ENCODE measurements around the gene SLC12A9.
"Not testable (repeated sequence)": the region's sequence is repeated elsewhere in the genome, so short reads cannot be mapped to it uniquely, and the experiment has no call there.

Gene SLC12A9

DNA sequence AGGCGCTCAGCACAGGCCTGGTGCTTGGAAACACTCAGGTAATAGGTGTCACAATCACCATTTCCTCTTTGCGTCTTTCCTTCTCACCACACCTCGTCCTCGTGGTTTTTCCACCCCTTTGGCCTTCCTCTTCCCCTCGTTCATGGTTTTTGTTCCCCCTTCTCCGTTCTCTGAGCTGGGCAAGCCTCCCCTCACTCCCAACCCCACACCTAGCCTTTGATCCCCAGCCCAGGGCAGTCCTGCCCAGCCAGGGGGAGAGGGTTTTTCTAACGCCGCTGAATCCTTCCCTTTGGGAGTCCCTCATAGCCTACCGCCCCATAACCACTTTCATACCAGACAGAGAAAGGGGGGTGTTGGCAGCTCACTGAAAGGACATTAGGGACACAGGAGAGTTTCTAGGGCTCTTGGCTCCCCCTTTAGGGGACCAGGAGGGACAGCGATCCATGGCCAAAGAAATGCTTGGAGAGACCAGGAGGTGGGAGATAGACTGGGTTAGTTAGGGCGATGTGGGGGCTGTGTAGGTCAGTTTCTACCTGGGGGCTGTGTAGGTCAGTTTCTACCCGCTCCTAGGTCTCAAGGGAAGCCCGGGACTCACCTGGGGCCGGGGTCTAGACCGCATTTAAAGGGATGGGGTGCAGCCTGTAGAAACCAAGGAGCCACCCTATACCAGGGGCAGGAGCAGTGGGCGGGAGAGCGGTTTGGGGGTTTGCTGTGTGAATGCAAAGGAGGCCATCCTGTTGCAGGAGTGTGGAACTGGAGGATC lies 26.6 kb upstream of the SLC12A9 start:
- no peak for DNase-seq (ENCODE audit: extremely low read depth in 1 of 2, low read depth in 1 of 2)

DNA sequence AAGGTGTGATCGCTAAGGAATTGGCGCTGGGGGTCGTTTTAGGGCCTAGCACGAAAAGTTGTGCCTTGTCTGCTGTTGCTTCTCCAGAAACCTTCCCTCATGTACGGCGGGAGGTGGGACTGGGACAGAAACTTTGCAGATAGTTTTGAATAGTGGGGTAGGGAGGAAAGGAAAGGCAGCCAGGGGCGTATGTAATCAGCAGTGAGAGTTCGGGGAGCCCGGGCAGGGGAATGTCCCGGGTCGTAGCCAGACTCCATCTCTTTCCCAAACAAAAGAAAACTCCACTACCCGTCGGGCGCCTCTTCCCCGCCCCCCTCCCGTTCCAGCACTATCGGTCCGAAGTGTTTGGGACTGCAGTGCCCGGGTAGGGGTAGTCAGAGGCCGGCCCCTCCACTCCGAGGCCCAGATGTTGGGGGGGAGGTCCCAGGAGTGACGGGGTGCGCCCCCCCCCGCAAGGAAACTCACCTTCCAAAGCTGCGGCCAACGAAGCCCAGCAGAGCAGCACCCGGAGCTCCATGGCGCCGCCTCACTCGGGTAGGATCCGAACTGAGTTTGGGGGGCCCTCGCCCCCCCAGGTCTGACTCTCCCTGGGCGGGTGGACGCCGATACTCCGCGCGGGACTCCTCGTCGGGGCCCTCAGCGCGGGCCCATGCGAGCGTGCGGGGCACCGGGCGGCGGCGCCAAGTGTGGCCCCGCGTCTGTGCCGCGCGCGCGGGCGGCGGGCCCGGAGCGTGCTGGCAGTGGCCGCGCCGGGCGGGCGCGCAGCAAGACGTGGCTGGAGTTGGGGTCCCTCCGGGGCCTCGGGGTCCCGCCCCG lies 25.8 kb upstream of the SLC12A9 start:
- no peak for DNase-seq (ENCODE audit: extremely low read depth in 1 of 2, low read depth in 1 of 2)

DNA sequence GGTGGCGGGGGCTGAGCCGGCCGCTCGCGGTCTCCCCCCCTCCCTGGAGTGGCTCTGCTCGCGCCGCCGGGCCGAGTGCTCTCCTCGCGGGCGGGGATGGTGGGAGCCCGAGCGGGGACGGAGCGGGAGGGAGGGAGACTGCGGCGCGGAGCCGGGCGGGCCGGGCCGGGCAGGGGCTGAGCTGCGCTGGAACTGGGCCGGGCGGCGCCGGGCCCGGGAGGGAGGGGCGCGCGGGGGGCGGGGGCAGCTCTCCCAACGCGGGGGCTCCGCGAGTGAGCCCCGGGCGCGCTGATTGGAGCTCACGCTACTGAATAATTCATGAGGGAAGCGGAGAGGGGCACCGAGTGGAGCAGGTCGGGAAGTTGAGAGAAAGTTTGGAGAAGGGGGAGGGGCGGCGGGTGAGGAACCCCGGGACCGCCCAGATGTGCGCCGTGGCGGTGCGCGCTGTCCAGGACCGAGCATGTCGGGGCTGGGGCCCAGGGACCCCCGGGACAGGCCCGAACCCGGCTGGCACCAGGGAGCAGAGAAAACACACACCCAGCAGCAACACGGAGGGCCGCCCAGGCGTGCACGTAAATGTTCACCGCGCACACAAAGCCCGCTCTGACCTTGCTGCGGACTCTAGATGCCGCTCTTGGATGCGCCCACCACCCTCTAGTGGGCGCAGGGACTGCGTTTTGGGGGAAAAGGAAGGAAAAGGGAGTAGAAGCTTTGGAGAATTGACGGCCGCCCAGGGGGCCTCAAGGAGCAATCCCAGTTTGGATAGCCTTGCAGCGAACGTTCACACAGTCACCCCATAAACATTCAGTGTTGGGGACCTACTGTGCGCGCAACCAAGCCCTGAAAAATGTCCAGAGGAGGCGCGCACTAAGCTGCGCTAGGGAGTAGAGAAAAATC lies 24.9 kb upstream of the SLC12A9 start, which contains the start of gene EPHB4:
Gene EPHB4, minus strand, starts transcription at position 194 of the 897 bp plus-strand sequence. CDS start 493 bp downstream, outside the sequence.
- DNase-seq (ENCODE audit: extremely low read depth in 1 of 2, low read depth in 1 of 2), result no peak

GRCh38 chr7:100829150-100829716 lies 23.3 kb upstream of the SLC12A9 start:
- no peak for DNase-seq (ENCODE audit: extremely low read depth in 1 of 2, low read depth in 1 of 2)

GRCh38 chr7:100830396-100830795 lies 22.1 kb upstream of the SLC12A9 start:
- no peak for DNase-seq (ENCODE audit: extremely low read depth in 1 of 2, low read depth in 1 of 2)

DNA sequence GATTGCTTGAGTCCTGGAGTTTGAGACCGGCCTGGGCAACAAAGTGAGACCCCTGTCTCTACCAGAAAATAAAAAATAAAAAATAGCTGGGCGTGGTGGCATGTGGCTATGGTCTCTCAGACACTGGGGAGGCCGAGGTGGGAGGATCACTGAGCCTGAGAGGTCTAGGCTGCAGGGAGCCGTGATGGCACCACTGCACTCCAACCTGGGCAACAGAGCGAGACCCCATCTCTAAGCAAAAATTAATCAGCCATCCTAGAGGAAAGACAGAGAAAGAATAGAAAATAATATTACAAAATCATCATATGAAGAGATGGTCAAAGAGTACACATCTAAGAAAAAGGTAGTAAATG lies 20.3 kb upstream of the SLC12A9 start:
- no peak for DNase-seq (ENCODE audit: extremely low read depth in 1 of 2, low read depth in 1 of 2)

DNA sequence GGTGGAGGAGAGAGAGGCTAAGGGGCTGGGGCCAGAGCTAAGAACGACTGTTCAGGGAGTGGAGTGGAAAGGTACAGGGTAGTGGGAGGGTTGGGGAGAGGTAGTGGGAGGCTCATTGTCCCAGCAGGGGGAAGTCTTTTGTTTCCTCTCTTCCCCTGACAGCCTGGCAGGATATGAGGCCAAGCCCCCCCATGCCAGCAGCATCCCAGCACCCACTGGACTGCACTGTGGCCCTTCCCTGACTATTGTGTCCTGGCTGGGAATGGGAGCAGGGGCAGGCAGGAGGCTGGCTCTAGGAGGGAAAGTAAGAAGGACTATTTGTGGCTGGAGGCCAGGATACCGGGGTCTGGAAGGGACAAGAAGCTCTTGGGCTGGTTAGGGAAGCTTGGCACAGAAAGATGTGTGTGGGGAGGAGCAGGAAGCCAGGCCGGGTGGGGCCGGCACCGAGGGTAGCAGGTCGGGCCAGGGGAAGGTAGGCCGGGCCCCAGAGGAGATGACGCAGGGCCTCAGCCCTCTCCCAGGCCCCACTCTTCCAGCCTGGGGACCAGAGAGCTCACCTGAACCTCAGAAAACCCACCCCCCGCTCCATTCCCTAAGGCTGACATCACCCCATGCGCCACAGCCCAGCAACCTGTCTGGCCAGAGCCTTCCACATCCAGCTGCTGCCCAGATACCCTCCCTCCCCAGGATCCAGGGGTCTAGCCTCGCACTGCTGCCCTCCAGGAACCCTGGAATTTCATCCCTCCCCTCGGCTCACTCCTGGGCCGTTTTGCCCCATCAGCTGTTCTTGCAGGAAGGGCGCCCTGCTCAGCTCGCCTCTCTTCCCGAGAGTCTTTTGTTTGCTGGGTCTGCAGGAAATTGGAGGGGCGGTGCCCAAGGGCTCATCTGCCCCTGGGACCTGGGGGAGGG lies 16.4 kb upstream of the SLC12A9 start:
- no peak for DNase-seq (ENCODE audit: extremely low read depth in 1 of 2, low read depth in 1 of 2)

- no peak for DNase-seq (ENCODE audit: extremely low read depth in 1 of 2, low read depth in 1 of 2)
These were observed 15.8 kb upstream of the SLC12A9 start for GRCh38 chr7:100836812-100837098.

DNA sequence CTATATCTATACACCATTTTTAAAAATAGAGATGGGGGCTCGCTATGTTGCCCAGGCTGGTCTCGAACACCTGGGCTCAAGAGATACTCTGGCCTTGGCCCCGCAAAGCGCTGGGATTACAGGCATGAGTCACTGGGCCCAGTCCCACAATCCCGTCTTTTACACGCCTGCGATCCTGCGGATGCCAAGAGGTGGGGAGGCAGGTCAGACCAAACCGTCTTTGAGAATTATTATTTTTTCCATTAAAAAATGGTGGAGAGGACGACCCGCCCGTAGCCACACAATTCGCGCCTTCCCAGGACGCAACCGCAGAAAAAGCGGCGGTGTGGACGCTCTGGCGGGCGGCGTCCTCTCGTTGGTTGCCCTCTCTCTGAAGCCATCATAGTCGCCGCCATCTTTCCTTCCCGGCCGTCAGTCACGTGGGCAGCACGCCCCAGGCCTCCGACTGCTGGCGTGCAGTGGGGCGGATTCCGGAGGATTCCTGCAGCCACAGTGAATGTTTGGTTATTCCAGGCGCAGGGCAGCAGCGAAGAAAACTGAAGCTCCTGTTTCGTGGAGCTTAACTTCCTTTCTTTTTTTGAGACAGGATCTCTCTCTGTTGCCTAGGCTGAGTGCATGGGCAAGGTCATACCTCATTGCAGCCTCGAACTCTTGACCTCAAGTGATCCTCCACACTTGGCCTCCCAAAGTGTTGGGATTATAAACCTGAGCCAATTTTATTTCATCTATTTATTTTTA lies 15.2 kb upstream of the SLC12A9 start:
- DNase-seq (ENCODE audit: extremely low read depth in 1 of 2, low read depth in 1 of 2), result peak; percentile 47 to 60

DNA sequence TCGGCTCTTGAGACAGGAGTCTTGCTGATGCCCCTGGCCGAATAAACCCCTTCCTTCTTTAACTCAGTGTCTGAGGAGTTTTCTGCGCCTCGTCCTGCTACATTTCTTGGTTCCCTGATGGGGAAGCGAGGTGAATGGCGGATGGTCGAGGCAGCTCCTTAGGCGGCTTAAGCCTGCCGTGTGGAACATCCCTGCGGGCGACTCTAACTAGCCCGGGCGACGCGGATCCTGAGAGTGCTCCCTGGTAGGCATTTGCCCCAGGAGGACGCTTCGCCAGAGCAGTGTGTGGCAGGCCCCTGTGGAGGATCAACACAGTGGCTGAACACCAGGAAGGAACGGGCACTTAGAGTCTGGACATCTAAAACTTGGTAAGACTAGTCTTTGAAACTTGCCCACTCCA lies 13.2 kb upstream of the SLC12A9 start:
- DNase-seq (ENCODE audit: extremely low read depth in 1 of 2, low read depth in 1 of 2), result no peak

GRCh38 chr7:100840470-100841100 lies 11.9 kb upstream of the SLC12A9 start:
- no peak for DNase-seq (ENCODE audit: extremely low read depth in 1 of 2, low read depth in 1 of 2)

DNA sequence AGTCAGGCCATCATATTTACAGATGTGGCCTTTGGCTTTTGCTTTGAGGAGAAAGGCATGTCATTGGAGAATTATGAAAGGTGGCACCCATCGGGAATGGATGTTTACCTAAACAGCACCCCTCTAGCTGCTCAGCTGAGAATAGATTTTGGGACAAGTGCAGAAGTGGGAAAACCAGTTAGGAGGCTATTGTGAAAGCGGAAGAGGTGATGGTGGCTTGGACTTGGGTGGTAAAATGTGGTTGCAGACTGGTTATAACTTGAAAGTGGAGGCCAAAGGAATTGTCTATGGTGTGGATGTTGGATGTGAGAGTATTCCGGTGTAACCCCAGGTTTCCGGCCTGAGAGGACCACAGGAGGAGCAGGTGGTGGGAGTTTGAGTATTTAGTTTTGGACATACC lies 5.2 kb upstream of the SLC12A9 start:
- DNase-seq (ENCODE audit: extremely low read depth in 1 of 2, low read depth in 1 of 2), result no peak

- no peak for DNase-seq (ENCODE audit: extremely low read depth in 1 of 2, low read depth in 1 of 2)
These were observed 1.8 kb downstream of the SLC12A9 start for GRCh38 chr7:100854146-100854895.

- DNase-seq (ENCODE audit: extremely low read depth in 1 of 2, low read depth in 1 of 2), result not testable (repeated sequence)
These were observed 2.4 kb downstream of the SLC12A9 start for GRCh38 chr7:100854899-100855298.

- no peak for DNase-seq (ENCODE audit: extremely low read depth in 1 of 2, low read depth in 1 of 2)
These were observed 3.0 kb downstream of the SLC12A9 start for GRCh38 chr7:100855515-100855914.

DNA sequence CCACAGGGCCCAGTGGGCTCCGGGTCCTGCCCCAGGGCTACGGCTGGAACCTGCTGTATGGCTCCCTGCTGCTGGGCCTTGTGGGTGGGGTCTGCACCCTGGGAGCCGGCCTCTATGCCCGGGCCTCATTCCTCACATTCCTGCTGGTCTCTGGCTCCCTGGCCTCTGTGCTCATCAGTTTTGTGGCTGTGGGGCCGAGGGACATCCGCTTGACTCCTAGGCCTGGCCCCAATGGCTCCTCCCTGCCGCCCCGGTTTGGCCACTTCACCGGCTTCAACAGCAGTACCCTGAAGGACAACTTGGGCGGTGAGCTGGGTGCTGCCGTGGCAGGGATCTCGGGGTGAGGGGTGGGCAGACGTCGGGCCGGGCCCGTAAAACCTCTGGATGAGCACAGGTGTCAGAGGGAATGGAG lies 4.4 kb downstream of the SLC12A9 start:
- no peak for DNase-seq (ENCODE audit: extremely low read depth in 1 of 2, low read depth in 1 of 2)

DNA sequence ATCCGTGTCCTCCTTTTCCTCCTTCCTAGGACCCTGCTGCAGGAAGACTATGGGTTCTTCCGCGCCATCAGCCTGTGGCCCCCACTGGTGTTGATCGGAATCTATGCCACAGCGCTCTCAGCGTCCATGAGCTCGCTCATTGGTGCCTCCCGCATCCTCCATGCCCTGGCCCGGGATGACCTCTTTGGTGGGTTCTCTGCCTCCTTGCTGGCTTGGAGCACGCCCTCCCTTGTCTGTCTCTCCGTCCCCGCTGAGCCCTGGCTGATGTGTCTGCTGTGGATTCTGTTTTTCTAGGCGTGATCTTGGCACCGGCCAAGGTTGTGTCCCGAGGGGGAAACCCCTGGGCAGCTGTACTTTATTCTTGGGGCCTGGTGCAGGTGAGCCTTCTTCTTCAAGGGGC lies 7.3 kb downstream of the SLC12A9 start:
- DNase-seq (ENCODE audit: extremely low read depth in 1 of 2, low read depth in 1 of 2), result no peak
